Epithelial cell of proximal tubule (primary cell): ENCODE results near the gene SLC25A42. TPM values are rescaled to one million over a fixed set of nuclear protein-coding genes. Genes with fewer than 3 reads are reported as not detected.

Experiments used
- DNase-seq: peaks from one replicate; pipeline ENCODE4 v3.0.0-alpha.2; 2011; ENCODE audit warnings: low read depth
- H3K4me3 ChIP-seq: 2 replicates; pipeline ENCODE4 v1.5.1; 2011; ENCODE audit warnings: low read depth, mild to moderate bottlenecking, low read length
- total RNA-seq: library from RNA; depleted of rRNA; stranded (reverse); fragments of >200 nt; gene quantifications from 2 replicates; pipeline ENCODE4 v1.2.3, GENCODE V29; 2015
- TF ChIP-seq, protein P1 (sequence below): conservative IDR thresholded peaks from 2 replicates; pipeline ENCODE4 v1.5.1; 2012; ENCODE audit warnings: low read depth, mild to moderate bottlenecking, low read length

SLC25A42 gene
- total RNA-seq, 1 donor from 2014 or later: 2.9 TPM

DNA sequence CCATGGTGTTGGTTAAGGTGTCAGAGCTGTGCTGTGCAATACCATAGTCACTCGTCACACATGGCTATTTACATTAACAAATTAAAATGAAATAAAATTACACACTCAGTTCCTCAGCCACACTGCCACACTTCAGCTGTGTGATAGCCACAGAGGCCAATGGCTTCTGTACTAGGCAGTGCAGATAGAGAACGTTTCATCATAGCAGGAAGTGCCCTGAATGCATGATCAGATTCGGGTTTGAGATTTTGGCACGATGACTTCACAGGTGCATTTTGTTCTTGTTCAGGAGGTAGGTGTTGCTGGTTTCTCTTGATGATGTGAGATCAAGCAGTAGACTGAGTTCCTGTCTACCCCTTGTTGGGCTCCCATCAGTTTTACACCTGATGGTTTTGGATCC, 23.9 kb upstream of the SLC25A42 start:
- TF ChIP-seq, protein P1, sequence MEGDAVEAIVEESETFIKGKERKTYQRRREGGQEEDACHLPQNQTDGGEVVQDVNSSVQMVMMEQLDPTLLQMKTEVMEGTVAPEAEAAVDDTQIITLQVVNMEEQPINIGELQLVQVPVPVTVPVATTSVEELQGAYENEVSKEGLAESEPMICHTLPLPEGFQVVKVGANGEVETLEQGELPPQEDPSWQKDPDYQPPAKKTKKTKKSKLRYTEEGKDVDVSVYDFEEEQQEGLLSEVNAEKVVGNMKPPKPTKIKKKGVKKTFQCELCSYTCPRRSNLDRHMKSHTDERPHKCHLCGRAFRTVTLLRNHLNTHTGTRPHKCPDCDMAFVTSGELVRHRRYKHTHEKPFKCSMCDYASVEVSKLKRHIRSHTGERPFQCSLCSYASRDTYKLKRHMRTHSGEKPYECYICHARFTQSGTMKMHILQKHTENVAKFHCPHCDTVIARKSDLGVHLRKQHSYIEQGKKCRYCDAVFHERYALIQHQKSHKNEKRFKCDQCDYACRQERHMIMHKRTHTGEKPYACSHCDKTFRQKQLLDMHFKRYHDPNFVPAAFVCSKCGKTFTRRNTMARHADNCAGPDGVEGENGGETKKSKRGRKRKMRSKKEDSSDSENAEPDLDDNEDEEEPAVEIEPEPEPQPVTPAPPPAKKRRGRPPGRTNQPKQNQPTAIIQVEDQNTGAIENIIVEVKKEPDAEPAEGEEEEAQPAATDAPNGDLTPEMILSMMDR: no peak

DNA sequence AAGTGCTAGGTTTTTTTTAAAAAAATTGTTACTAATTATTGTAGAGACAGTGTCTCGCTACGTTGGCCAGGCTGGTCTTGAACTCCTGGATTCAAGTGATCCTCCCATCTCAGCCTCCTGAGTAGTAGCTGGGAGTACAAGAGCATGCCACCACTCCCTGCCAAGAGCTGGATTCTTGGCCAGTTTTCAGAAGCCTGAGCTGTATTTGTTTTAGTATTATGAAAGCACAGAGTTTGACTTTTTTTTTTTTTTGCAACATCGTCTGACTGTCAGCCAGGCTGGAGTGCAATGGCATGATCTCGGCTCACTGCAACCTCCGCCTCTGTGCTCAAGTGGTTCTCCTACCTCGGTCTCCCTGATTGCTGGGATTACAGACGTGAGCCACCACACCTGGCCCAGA, 23.4 kb upstream of the SLC25A42 start:
- TF ChIP-seq, protein P1: no peak
- H3K4me3 ChIP-seq: no peak overlapping the region
- DNase-seq: no peak

More for the DNA sequence above, 23.9 kb upstream of the SLC25A42 start:
- no peak overlapping the region for H3K4me3 ChIP-seq
- DNase-seq: no peak

DNA sequence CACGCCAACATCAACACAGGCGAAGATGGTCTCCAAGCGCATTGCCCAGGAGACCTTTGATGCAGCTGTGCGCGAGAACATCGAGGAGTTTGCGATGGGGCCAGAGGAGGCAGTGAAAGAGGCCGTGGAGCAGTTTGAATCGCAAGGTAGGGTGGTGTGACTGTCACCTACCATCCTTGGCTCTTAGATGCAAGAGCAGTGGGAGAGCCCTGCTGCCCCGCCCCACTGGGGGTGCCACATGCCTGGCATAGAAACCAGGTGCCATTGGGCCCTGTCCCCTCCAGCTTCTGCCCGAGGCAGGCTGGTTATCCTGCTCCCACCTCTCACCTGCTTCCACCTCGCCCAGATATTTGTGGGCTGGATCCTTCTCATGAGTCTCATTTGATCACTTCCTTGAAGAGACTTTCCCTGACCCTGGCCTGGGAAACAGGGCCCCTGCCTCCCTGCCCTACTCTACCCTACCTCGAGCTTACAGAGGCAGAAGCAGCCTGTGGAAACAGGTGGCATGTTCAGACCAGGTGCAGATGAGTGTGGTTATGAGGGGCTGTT, 21.0 kb upstream of the SLC25A42 start:
- H3K4me3 ChIP-seq: no peak overlapping the region
- no peak for DNase-seq
- TF ChIP-seq, protein P1: no peak

DNA sequence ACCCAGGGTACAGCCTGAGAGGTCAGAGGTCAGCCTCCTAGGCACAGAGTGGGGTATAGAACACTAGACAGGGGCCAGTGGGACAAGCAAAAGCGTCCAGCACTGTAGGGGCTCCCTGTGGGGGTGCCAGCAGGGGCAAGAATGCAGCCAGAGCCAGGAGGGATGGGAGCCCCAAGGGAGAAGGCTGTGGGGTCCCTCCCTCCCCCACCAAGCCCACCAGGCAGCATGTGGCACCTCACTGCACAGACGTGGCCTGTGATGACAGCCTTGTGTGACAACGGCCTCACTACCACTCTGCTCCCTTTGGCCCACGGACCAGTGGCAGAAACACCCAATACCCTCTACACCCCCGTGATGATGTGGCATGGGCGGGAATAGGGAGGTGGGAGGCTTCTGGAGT, 20.3 kb upstream of the SLC25A42 start:
- TF ChIP-seq, protein P1: no peak
- no peak for DNase-seq
- H3K4me3 ChIP-seq: no peak overlapping the region

DNA sequence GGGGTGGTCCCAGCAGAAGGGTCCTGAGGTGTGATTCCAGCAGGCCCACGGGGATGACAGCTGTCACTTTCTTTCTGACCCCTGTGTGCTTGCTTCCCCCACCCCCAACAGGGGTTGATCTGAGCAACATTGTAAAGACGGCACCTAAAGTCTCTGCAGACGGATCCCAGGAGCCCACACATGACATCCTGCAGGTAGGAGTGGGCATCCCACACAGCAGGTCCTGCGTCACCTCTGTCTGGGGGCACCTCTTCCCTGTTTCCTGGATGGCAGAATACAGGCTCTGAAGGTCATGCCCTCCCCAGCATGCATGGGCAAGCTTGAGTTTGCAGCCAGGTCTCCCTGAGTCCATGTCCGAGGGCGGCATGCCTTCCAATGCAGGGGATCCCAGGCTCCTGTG, 19.9 kb upstream of the SLC25A42 start:
- H3K4me3 ChIP-seq: no peak overlapping the region
- TF ChIP-seq, protein P1: no peak
- no peak for DNase-seq

DNA sequence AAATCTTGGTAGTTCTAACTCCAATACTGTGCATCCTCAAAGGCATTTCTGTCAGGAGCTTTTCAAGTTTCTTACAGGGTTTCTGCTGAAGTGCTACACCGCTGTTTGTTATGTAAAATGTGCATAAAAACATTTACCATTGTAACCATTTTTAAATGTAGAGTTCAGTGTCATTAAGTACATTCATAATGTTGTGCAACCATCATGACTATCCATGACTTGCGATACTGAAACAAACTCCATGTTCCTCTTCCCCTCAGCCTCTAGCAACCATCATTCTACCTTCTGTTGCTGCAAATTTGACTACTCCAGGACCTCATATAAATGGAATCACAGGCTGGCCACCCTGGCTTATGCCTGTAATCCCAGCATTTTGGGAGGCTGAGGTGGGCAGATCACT, 14.4 kb upstream of the SLC25A42 start:
- no peak overlapping the region for H3K4me3 ChIP-seq
- TF ChIP-seq, protein P1: no peak
- no peak for DNase-seq

DNA sequence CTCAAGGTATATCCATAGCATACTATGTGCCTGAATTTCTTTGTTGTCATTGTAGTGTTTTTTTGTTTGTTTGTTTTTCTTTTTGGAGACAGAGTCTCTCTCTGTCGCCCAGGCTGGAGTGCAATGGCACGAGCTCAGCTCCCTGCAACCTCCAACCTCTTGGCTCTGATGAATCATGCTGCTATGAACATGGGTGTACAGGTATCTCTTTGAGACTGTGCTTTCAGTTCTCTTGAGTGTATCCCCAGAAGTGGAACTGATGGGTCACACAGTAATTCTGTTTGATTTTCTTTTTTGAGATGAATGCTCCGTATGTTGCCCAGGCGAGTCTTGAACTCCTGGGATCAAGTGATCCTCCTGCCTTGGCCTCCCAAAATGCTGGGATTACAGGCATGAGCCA, 13.7 kb upstream of the SLC25A42 start:
- DNase-seq: no peak
- TF ChIP-seq, protein P1: no peak
- H3K4me3 ChIP-seq: no peak overlapping the region
